Left lung (tissue), 10 donors: ENCODE results near the gene OTUB2. TPM values are rescaled to one million over a fixed set of nuclear protein-coding genes. Genes with fewer than 3 reads are reported as not detected.

Experiments
- ATAC-seq: fragments of 200-7000 bp; cut with Tn5 transposase; one replicate; pipeline ENCODE4 v1.9.1; 2020; ENCODE audit warnings: moderate library complexity
- DNase-seq, 4 donors: peaks; one replicate each; pipeline ENCODE4 v3.0.0-alpha.2; 2013 to 2020
- H3K27ac ChIP-seq, 2 donors: fragments of 200-600 bp; sonication (generic) in 1 of 2; one replicate each; pipeline versions ENCODE4 v1.5.0 to v1.8.0; 2020 to 2021
- H3K27me3 ChIP-seq, 2 donors: fragments of 200-600 bp; sonication (generic) in 1 of 2; one replicate each; pipeline versions ENCODE4 v1.5.0 to v1.8.0; 2020 to 2021
- H3K36me3 ChIP-seq, 2 donors: fragments of 200-600 bp; sonication (generic) in 1 of 2; one replicate each; pipeline versions ENCODE4 v1.5.0 to v1.8.0; 2020 to 2021
- H3K4me1 ChIP-seq, 2 donors: fragments of 200-600 bp; one replicate each; pipeline ENCODE4 v1.8.0; 2021
- H3K4me3 ChIP-seq, 2 donors: fragments of 200-600 bp; sonication (generic) in 1 of 2; one replicate each; pipeline versions ENCODE4 v1.5.0 to v1.8.0; 2020 to 2021; ENCODE audit warnings: mild to moderate bottlenecking in 1 of 2
- H3K9me3 ChIP-seq, 2 donors: fragments of 200-600 bp; sonication (generic) in 1 of 2; one replicate each; pipeline versions ENCODE4 v1.5.0 to v1.8.0; 2020 to 2021
- CTCF ChIP-seq, 2 donors: fragments of 200-600 bp; sonication (generic) in 1 of 2; IDR thresholded peaks; one replicate each; pipeline versions ENCODE4 v1.5.0 to v1.8.0; 2021; ENCODE audit warnings: antibody characterized with exemption in 2 of 2
- intact Hi-C, 2 donors: fragments of 100-400 bp; cut with DNase I; formaldehyde crosslinking; loops; one replicate each; pipeline versions ENCODE4 v1.11.2 to v1.14.2; 2022
- polyA plus RNA-seq, 6 donors: library from polyadenylated mRNA; unstranded; fragments of 120-200 nt; gene quantifications; one replicate each; pipeline ENCODE4 v1.2.1, GENCODE V29; 2013; ENCODE audit not compliant: insufficient read length in 6 of 6
- total RNA-seq, 2 donors: library from RNA; stranded (reverse); fragmentation: NEBNext Ultra II Directional; extraction: Animal tissue kit (Norgen Biotek cat#: 25700); gene quantifications; one replicate each; pipeline ENCODE4 v1.2.1, GENCODE V29; 2021
- donor health status: DM: no; HTN: yes; CAD: no.
- donor health status: DM: no; HTN: no; CAD: no.

Gene OTUB2
- total and polyA plus RNA-seq, 8 donors = 1.2 to 5.4 (median 3.9) TPM

GRCh38 chr14:93996130-93996695, 29.9 kb upstream of the OTUB2 start:
- intact Hi-C loops = no loop called here
- Histone ChIP-seq H3K27ac (no peak overlapping the region), H3K36me3 (no peaks in the 10 kb centered on the region), H3K9me3 (no peaks in the 10 kb centered on the region), H3K27me3 (peaks cover 0 to 39% of the 10 kb centered on the region in 2 donors), H3K4me3 (no peak overlapping the region), H3K4me1 (no peaks in the 10 kb centered on the region)
- DNase-seq (no peak), ATAC-seq (no peak)
- TF ChIP-seq CTCF (IDR thresholded peaks at IDR 0.05) = no peak

- Histone ChIP-seq H3K27me3 (peaks cover 0 to 48% of the 10 kb centered on the region in 2 donors), H3K36me3 (no peaks in the 10 kb centered on the region), H3K9me3 (no peaks in the 10 kb centered on the region), H3K27ac (no peak within 1 kb of the TSS), H3K4me1 (no peaks in the 10 kb centered on the region), H3K4me3 (no peak within 1 kb of the TSS)
- intact Hi-C loops = no loop called here
- TF ChIP-seq CTCF (IDR thresholded peaks at IDR 0.05) = no peak
- ATAC-seq = no peak
- DNase-seq = no peak
Observed at GRCh38 chr14:93997082-93997481, 29.1 kb upstream of the OTUB2 start, which contains the start of gene CCDC197. Gene CCDC197 (plus strand): TSS chr14:93997301. CDS start chr14:93998132, 831 bp downstream.

- H3K36me3 ChIP-seq = no peaks in the 10 kb centered on the region
- peaks cover 0 to 56% of the 10 kb centered on the region in 2 donors for H3K27me3 ChIP-seq
- no peak for TF ChIP-seq CTCF (IDR thresholded peaks at IDR 0.05)
- H3K27ac ChIP-seq = no peak overlapping the region
- no peaks in the 10 kb centered on the region for H3K4me1 ChIP-seq
- H3K4me3 ChIP-seq = no peak overlapping the region
- ATAC-seq = no peak
- no peaks in the 10 kb centered on the region for H3K9me3 ChIP-seq
- intact Hi-C loops = no loop called here
- DNase-seq = no peak
Observed at GRCh38 chr14:93997916-93998870, 27.9 kb upstream of the OTUB2 start.

GRCh38 chr14:93998871-93999403, 27.2 kb upstream of the OTUB2 start:
- H3K27ac ChIP-seq = no peak overlapping the region
- H3K9me3 ChIP-seq = no peaks in the 10 kb centered on the region
- H3K36me3 ChIP-seq = no peaks in the 10 kb centered on the region
- no peak for ATAC-seq
- H3K4me1 ChIP-seq = no peaks in the 10 kb centered on the region
- DNase-seq = no peak
- intact Hi-C loops = no loop called here
- H3K27me3 ChIP-seq = peaks cover 0 to 56% of the 10 kb centered on the region in 2 donors
- no peak overlapping the region for H3K4me3 ChIP-seq
- no peak for TF ChIP-seq CTCF (IDR thresholded peaks at IDR 0.05)

- H3K27ac ChIP-seq = no peak overlapping the region
- H3K36me3 ChIP-seq = no peaks in the 10 kb centered on the region
- DNase-seq (no peak), ATAC-seq (no peak)
- peaks cover 0 to 55% of the 10 kb centered on the region in 2 donors for H3K27me3 ChIP-seq
- intact Hi-C loops = no loop called here
- H3K4me3 ChIP-seq = no peak overlapping the region
- H3K4me1 ChIP-seq = no peaks in the 10 kb centered on the region
- no peaks in the 10 kb centered on the region for H3K9me3 ChIP-seq
- TF ChIP-seq CTCF (IDR thresholded peaks at IDR 0.05) = no peak
Observed at GRCh38 chr14:93999573-93999972, 26.6 kb upstream of the OTUB2 start.
